ENCODE measurements around the gene IGFALS.
"Not testable (repeated sequence)": the region's sequence is repeated elsewhere in the genome, so short reads cannot be mapped to it uniquely, and the experiment has no call there.

DNA sequence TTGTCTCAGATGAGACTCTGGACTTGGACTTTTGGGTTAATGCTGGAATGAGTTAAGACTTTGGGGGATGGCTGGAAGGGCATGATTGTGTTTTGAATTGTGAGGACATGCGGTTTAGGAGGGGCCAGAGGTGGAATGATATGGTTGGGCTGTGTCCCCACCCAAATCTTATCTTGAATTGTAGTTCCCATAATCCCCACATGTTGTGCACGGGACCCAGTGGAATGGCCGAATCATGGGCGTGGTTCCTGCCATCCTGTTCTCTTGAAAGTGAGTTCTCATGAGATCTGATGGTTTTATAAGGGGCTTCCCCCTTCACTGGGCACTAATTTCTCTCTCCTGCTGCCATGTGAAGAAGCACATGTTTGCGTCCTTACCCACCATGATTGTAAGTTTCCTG is 5.8 kb upstream of the IGFALS start:
- TF ChIP-seq, protein P1, sequence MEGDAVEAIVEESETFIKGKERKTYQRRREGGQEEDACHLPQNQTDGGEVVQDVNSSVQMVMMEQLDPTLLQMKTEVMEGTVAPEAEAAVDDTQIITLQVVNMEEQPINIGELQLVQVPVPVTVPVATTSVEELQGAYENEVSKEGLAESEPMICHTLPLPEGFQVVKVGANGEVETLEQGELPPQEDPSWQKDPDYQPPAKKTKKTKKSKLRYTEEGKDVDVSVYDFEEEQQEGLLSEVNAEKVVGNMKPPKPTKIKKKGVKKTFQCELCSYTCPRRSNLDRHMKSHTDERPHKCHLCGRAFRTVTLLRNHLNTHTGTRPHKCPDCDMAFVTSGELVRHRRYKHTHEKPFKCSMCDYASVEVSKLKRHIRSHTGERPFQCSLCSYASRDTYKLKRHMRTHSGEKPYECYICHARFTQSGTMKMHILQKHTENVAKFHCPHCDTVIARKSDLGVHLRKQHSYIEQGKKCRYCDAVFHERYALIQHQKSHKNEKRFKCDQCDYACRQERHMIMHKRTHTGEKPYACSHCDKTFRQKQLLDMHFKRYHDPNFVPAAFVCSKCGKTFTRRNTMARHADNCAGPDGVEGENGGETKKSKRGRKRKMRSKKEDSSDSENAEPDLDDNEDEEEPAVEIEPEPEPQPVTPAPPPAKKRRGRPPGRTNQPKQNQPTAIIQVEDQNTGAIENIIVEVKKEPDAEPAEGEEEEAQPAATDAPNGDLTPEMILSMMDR (IDR thresholded peaks at IDR 0.05) = not testable (repeated sequence)
- not testable (repeated sequence) for TF ChIP-seq POLR2A, EP300 (IDR thresholded peaks at IDR 0.05)

All from ovary (tissue), 3 donors.